Measurements from ENCODE around the gene C3orf33. TPM values are rescaled to one million over a fixed set of nuclear protein-coding genes. Genes with fewer than 3 reads are reported as not detected.

C3orf33 gene
- total and polyA plus RNA-seq, 9 of the 15 experiments (the other 6 are each of a cell fraction or from before 2014, with no cell fraction given): 4.1 to 10.2 (median 6.0) TPM

- TF ChIP-seq, protein P1, sequence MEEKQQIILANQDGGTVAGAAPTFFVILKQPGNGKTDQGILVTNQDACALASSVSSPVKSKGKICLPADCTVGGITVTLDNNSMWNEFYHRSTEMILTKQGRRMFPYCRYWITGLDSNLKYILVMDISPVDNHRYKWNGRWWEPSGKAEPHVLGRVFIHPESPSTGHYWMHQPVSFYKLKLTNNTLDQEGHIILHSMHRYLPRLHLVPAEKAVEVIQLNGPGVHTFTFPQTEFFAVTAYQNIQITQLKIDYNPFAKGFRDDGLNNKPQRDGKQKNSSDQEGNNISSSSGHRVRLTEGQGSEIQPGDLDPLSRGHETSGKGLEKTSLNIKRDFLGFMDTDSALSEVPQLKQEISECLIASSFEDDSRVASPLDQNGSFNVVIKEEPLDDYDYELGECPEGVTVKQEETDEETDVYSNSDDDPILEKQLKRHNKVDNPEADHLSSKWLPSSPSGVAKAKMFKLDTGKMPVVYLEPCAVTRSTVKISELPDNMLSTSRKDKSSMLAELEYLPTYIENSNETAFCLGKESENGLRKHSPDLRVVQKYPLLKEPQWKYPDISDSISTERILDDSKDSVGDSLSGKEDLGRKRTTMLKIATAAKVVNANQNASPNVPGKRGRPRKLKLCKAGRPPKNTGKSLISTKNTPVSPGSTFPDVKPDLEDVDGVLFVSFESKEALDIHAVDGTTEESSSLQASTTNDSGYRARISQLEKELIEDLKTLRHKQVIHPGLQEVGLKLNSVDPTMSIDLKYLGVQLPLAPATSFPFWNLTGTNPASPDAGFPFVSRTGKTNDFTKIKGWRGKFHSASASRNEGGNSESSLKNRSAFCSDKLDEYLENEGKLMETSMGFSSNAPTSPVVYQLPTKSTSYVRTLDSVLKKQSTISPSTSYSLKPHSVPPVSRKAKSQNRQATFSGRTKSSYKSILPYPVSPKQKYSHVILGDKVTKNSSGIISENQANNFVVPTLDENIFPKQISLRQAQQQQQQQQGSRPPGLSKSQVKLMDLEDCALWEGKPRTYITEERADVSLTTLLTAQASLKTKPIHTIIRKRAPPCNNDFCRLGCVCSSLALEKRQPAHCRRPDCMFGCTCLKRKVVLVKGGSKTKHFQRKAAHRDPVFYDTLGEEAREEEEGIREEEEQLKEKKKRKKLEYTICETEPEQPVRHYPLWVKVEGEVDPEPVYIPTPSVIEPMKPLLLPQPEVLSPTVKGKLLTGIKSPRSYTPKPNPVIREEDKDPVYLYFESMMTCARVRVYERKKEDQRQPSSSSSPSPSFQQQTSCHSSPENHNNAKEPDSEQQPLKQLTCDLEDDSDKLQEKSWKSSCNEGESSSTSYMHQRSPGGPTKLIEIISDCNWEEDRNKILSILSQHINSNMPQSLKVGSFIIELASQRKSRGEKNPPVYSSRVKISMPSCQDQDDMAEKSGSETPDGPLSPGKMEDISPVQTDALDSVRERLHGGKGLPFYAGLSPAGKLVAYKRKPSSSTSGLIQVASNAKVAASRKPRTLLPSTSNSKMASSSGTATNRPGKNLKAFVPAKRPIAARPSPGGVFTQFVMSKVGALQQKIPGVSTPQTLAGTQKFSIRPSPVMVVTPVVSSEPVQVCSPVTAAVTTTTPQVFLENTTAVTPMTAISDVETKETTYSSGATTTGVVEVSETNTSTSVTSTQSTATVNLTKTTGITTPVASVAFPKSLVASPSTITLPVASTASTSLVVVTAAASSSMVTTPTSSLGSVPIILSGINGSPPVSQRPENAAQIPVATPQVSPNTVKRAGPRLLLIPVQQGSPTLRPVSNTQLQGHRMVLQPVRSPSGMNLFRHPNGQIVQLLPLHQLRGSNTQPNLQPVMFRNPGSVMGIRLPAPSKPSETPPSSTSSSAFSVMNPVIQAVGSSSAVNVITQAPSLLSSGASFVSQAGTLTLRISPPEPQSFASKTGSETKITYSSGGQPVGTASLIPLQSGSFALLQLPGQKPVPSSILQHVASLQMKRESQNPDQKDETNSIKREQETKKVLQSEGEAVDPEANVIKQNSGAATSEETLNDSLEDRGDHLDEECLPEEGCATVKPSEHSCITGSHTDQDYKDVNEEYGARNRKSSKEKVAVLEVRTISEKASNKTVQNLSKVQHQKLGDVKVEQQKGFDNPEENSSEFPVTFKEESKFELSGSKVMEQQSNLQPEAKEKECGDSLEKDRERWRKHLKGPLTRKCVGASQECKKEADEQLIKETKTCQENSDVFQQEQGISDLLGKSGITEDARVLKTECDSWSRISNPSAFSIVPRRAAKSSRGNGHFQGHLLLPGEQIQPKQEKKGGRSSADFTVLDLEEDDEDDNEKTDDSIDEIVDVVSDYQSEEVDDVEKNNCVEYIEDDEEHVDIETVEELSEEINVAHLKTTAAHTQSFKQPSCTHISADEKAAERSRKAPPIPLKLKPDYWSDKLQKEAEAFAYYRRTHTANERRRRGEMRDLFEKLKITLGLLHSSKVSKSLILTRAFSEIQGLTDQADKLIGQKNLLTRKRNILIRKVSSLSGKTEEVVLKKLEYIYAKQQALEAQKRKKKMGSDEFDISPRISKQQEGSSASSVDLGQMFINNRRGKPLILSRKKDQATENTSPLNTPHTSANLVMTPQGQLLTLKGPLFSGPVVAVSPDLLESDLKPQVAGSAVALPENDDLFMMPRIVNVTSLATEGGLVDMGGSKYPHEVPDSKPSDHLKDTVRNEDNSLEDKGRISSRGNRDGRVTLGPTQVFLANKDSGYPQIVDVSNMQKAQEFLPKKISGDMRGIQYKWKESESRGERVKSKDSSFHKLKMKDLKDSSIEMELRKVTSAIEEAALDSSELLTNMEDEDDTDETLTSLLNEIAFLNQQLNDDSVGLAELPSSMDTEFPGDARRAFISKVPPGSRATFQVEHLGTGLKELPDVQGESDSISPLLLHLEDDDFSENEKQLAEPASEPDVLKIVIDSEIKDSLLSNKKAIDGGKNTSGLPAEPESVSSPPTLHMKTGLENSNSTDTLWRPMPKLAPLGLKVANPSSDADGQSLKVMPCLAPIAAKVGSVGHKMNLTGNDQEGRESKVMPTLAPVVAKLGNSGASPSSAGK (IDR thresholded peaks at IDR 0.05): no peak
- no peak for TF ChIP-seq TCF7 (IDR thresholded peaks at IDR 0.05; ENCODE audit: borderline replicate concordance)
- no peak for TF ChIP-seq ERF (CRISPR knock-in tag; IDR thresholded peaks at IDR 0.05)
- no peak for TF ChIP-seq L3MBTL2 (IDR thresholded peaks at IDR 0.05)
- peak; percentile 53 for TF ChIP-seq HMGN3 (IDR thresholded peaks at IDR 0.05; ENCODE audit: borderline replicate concordance, extremely low read depth, insufficient read length, low read depth, low read length)
- TF ChIP-seq HNRNPK (IDR thresholded peaks at IDR 0.05; ENCODE audit: low read depth, low read length, poor library complexity, severe bottlenecking): no peak
- TF ChIP-seq USF1 (CRISPR knock-in tag; IDR thresholded peaks at IDR 0.05): no peak
- TF ChIP-seq CEBPG (CRISPR knock-in tag; IDR thresholded peaks at IDR 0.05): no peak
- TF ChIP-seq CEBPG (tag; conservative IDR thresholded peaks at IDR 0.05 in 1 of 2, IDR thresholded peaks at IDR 0.05 in 1 of 2): no peak
- TF ChIP-seq, protein P2, sequence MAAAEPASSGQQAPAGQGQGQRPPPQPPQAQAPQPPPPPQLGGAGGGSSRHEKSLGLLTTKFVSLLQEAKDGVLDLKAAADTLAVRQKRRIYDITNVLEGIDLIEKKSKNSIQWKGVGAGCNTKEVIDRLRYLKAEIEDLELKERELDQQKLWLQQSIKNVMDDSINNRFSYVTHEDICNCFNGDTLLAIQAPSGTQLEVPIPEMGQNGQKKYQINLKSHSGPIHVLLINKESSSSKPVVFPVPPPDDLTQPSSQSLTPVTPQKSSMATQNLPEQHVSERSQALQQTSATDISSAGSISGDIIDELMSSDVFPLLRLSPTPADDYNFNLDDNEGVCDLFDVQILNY (CRISPR knock-in tag; IDR thresholded peaks at IDR 0.05): no peak
- TF ChIP-seq CBFA2T3 (IDR thresholded peaks at IDR 0.05): no peak
- no peak for TF ChIP-seq ZNF764 (CRISPR knock-in tag; IDR thresholded peaks at IDR 0.05; ENCODE audit: low read depth)
- no peak for TF ChIP-seq TBL1XR1 (IDR thresholded peaks at IDR 0.05; ENCODE audit: low read length in 2 of 2)
- TF ChIP-seq KDM5B (IDR thresholded peaks at IDR 0.05; ENCODE audit: insufficient replicate concordance, low read depth, low read length): peak; percentile 44
- no peak for TF ChIP-seq ZNF699 (CRISPR knock-in tag; IDR thresholded peaks at IDR 0.05; ENCODE audit: insufficient replicate concordance)
- no peak for TF ChIP-seq PHF20 (IDR thresholded peaks at IDR 0.05; ENCODE audit: partially characterized antibody)
Measured at GRCh38 chr3:155744010-155744625, 62.0 kb downstream of the C3orf33 start (continued).
